Thoracic aorta (tissue), 2 donors: ENCODE measurements around the gene HMGB2. TPM values are rescaled to one million over a fixed set of nuclear protein-coding genes. Genes with fewer than 3 reads are reported as not detected.
A peak's percentile ranks its signal among the peaks of the same experiment; 100 is the strongest.

Experiments
- ATAC-seq: fragments of 150-250 bp; one replicate; pipeline ENCODE4 v1.8.0; 2017; ENCODE audit warnings: low read depth; ENCODE audit not compliant: insufficient number of reproducible peaks, low FRiP score
- DNase-seq: peaks from one replicate; pipeline ENCODE4 v3.0.0-alpha.2; 2020; ENCODE audit warnings: low spot score
- H3K27ac ChIP-seq, 2 donors: fragments of 200-600 bp; sonication (generic); 1 replicate in 1 of 2; 2 replicates in 1 of 2; pipeline ENCODE4 v1.5.1; 2016; ENCODE audit warnings: mild to moderate bottlenecking in 2 of 2, moderate library complexity in 2 of 2
- H3K27me3 ChIP-seq: fragments of 200-600 bp; sonication (generic); replicated peaks from 2 replicates; pipeline ENCODE4 v1.6.0; 2016; ENCODE audit warnings: mild to moderate bottlenecking; ENCODE audit not compliant: insufficient read depth
- H3K36me3 ChIP-seq: fragments of 200-600 bp; sonication (generic); one replicate; pipeline ENCODE4 v1.5.1; 2016
- H3K4me1 ChIP-seq, 2 donors: fragments of 200-600 bp; sonication (generic); 1 replicate in 1 of 2; 2 replicates in 1 of 2; pipeline versions ENCODE4 v1.5.1 to v1.6.0; 2016; ENCODE audit warnings: low read depth in 2 of 2, mild to moderate bottlenecking in 1 of 2; ENCODE audit not compliant: control insufficient read depth in 1 of 2
- H3K4me3 ChIP-seq: fragments of 200-600 bp; sonication (generic); 2 replicates; pipeline ENCODE4 v1.5.1; 2016; ENCODE audit warnings: mild to moderate bottlenecking
- H3K9me3 ChIP-seq: fragments of 200-600 bp; sonication (generic); 2 replicates; pipeline ENCODE4 v1.5.1; 2016
- CTCF ChIP-seq: fragments of 200-600 bp; sonication (generic); IDR thresholded peaks from one replicate; pipeline ENCODE4 v1.5.1; 2019; ENCODE audit warnings: antibody characterized with exemption
- total RNA-seq, 2 donors: library from RNA; depleted of rRNA; stranded (reverse); fragments of >200 nt; gene quantifications; one replicate each; pipeline versions ENCODE4 v1.1.0 to v1.2.3, GENCODE V29; 2016

Gene HMGB2
- 10 to 100 TPM; 28.8 to 33.4 TPM for total RNA-seq

DNA sequence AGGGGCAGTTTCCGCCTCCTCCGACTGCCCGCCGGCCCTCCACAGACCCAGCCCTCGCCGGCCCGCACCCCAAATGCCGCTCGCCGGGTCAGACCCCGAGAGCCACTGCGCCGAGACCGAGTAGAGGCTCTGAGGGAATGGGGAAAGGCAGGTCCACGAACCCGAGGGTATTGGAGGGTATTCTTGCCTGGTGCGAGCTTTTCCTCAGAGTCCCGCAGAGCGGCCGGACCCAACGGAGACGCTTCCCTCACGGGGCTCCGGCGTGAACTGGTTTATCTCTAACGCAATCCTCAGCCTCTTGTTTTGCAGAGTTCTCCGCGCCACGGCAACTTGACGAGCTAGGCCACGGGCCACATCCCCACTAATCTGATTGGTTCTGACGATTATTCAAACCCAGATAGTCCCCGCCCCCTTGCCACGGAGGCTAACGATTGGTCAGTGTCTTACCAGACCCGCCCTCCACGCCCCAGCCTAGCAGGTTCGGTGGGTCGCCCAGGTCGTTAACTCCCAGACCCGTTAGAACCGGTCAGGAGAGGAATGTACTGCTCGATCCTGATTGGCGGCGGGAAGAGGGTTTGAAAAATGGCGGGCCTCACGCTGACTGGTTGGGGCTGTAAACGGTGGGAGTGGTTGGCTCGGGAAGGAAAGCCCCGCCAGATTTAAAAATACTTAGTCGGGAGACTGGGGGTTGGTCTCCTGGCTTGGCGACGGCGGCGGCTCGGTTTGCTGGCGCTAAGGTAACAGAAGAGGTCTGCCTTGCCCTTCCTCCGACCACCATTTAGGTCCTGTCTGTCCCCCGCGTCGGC lies at the start of gene HMGB2:
Gene HMGB2, minus strand, starts transcription at position 274 of the 806 bp plus-strand sequence. CDS start 709 bp downstream, outside the sequence.
- H3K36me3 ChIP-seq, result no peaks in the 10 kb centered on the region
- no peak for TF ChIP-seq CTCF
- ATAC-seq, result peak; percentile 99

GRCh38 chr4:173382349-173382748 lies 48.2 kb upstream of the HMGB2 start:
- Histone ChIP-seq H3K9me3 (no peaks in the 10 kb centered on the region), H3K27me3 (no peaks in the 10 kb centered on the region), H3K27ac (peak overlapping the region in 1 of 2 donors; percentile 54), H3K4me3 (no peak overlapping the region), H3K36me3 (no peaks in the 10 kb centered on the region), H3K4me1 (peaks cover 16 to 26% of the 10 kb centered on the region in 2 donors)
- no peak for TF ChIP-seq CTCF
- DNase-seq (no peak), ATAC-seq (no peak)

More for the DNA sequence above, at the start of gene HMGB2:
- Histone ChIP-seq H3K27ac (peak within 1 kb of the TSS; percentile 95 to 98), H3K9me3 (no peaks in the 10 kb centered on the region), H3K4me1 (peaks cover 7 to 22% of the 10 kb centered on the region in 2 donors), H3K4me3 (peak within 1 kb of the TSS; percentile 88), H3K27me3 (no peaks in the 10 kb centered on the region)
- DNase-seq, result peak; percentile 100

GRCh38 chr4:173381610-173382009 lies 47.5 kb upstream of the HMGB2 start:
- peak overlapping the region in 1 of 2 donors; percentile 54 for H3K27ac ChIP-seq
- H3K4me1 ChIP-seq, result peaks cover 16 to 26% of the 10 kb centered on the region in 2 donors
- no peak for ATAC-seq
- H3K9me3 ChIP-seq, result no peaks in the 10 kb centered on the region
- DNase-seq, result no peak
- H3K4me3 ChIP-seq, result peak overlapping the region; percentile 2
- no peak for TF ChIP-seq CTCF
- no peaks in the 10 kb centered on the region for H3K27me3 ChIP-seq
- H3K36me3 ChIP-seq, result no peaks in the 10 kb centered on the region

DNA sequence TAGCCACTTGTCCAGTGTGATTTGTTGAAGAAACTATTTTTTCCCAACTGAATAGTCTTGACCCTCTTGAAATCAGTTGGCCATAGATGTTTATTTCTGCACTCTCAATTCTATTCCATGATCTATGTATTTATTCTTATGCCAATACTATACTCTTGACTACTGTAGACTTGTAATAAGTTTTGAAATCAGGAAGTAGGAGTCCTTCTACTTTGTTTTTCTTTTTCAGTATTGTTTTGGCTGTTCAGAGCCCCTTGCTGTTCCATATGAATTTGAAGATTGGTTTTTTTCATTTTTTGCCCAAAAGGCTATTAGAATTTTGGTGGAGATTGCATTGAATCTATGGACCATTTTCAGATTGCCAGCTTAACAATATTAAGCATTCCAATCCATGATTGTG lies 46.8 kb upstream of the HMGB2 start:
- peak overlapping the region; percentile 2 for H3K4me3 ChIP-seq
- H3K9me3 ChIP-seq, result no peaks in the 10 kb centered on the region
- no peak for TF ChIP-seq CTCF
- no peaks in the 10 kb centered on the region for H3K36me3 ChIP-seq
- H3K27me3 ChIP-seq, result no peaks in the 10 kb centered on the region
- ATAC-seq (no peak), DNase-seq (no peak)
- H3K4me1 ChIP-seq, result peaks cover 16 to 28% of the 10 kb centered on the region in 2 donors
- H3K27ac ChIP-seq, result peak overlapping the region in 1 of 2 donors; percentile 54

DNA sequence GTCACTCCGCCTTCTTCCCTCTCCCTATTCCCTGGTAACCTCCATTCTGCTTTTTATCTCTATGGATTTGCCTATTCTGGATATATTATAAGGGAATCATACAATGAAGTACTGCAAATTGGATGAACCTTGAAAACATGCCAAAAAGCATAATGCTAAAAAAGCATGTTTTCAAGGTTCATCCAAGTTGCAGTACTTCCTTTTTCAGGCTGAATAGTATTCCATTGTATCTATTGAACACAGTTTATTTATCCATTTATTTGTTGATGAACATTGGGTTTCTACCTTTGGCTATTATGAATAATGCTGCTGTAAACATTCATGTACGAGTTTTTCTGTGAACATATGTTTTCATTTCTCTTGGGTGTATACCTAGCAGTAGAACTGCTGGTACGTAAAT lies 45.8 kb upstream of the HMGB2 start:
- H3K4me1 ChIP-seq, result peaks cover 22 to 39% of the 10 kb centered on the region in 2 donors
- TF ChIP-seq CTCF, result no peak
- DNase-seq (no peak), ATAC-seq (no peak)
- no peaks in the 10 kb centered on the region for H3K9me3 ChIP-seq
- no peaks in the 10 kb centered on the region for H3K36me3 ChIP-seq
- H3K27ac ChIP-seq, result no peak overlapping the region
- H3K27me3 ChIP-seq, result no peaks in the 10 kb centered on the region
- no peak overlapping the region for H3K4me3 ChIP-seq
